Osteoblast (primary cell): ENCODE data around the gene EZH2. TPM values are rescaled to one million over a fixed set of nuclear protein-coding genes. Genes with fewer than 3 reads are reported as not detected.

Experiments
- DNase-seq: peaks from one replicate; pipeline ENCODE4 v3.0.0; 2011; ENCODE audit warnings: low spot score, mixed read lengths; ENCODE audit not compliant: insufficient read length; ENCODE audit errors: missing footprints
- H2AFZ ChIP-seq: 2 replicates; pipeline ENCODE4 v1.6.0; 2011; ENCODE audit warnings: mild to moderate bottlenecking, low read length
- H3K27ac ChIP-seq: 2 replicates; pipeline ENCODE4 v1.5.1; 2011; ENCODE audit warnings: mild to moderate bottlenecking, low read depth, low read length, moderate library complexity
- H3K27me3 ChIP-seq: 2 replicates; pipeline ENCODE4 v1.6.0; 2012; ENCODE audit warnings: mild to moderate bottlenecking, control low read depth, inconsistent platforms, low read length, moderate library complexity; ENCODE audit not compliant: insufficient read depth
- H3K36me3 ChIP-seq: 2 replicates; pipeline ENCODE4 v1.5.1; 2011; ENCODE audit warnings: mild to moderate bottlenecking, low read length, control low read depth, moderate library complexity; ENCODE audit not compliant: insufficient read depth
- H3K4me1 ChIP-seq: 2 replicates; pipeline ENCODE4 v1.5.1; 2011; ENCODE audit warnings: mild to moderate bottlenecking, low read length, control low read depth, moderate library complexity; ENCODE audit not compliant: insufficient read depth
- H3K4me2 ChIP-seq: 2 replicates; pipeline ENCODE4 v1.6.0; 2011; ENCODE audit warnings: mild to moderate bottlenecking, low read length; ENCODE audit not compliant: insufficient read depth
- H3K4me3 ChIP-seq: fragments of 200-600 bp; sonication (generic); 3 replicates; pipeline ENCODE4 v1.5.1; 2012; ENCODE audit warnings: mild to moderate bottlenecking, low read length, inconsistent platforms; ENCODE audit not compliant: insufficient read depth
- H3K79me2 ChIP-seq: 2 replicates; pipeline ENCODE4 v1.6.0; 2012; ENCODE audit warnings: mild to moderate bottlenecking, low read length, control low read depth, inconsistent platforms; ENCODE audit not compliant: insufficient read depth
- H3K9me3 ChIP-seq: 2 replicates; pipeline ENCODE4 v1.5.1; 2011; ENCODE audit warnings: low read depth, low read length, control low read depth
- H4K20me1 ChIP-seq: 2 replicates; pipeline ENCODE4 v1.6.0; 2012; ENCODE audit warnings: mild to moderate bottlenecking, low read length, control low read depth; ENCODE audit not compliant: insufficient read depth
- CTCF ChIP-seq: IDR thresholded peaks from 2 replicates; pipeline ENCODE4 v1.5.1; 2011; ENCODE audit warnings: mild to moderate bottlenecking, low read depth, low read length, moderate library complexity; ENCODE audit errors: extremely low read depth
- total RNA-seq: library from RNA; depleted of rRNA; stranded (reverse); fragments of >200 nt; gene quantifications from 2 replicates; pipeline ENCODE4 v1.2.3, GENCODE V29; 2012

EZH2 gene
- total RNA-seq, 1 donor = 7.6 TPM

GRCh38 chr7:148883266-148884048 lies 634 bp downstream of the EZH2 start:
- TF ChIP-seq CTCF = no peak
- Histone ChIP-seq H3K4me1 (peaks cover 14% of the 10 kb centered on the region), H4K20me1 (no peaks in the 10 kb centered on the region), H3K4me3 (peak overlapping the region; percentile 96), H3K79me2 (peaks cover 53% of the 10 kb centered on the region), H3K27me3 (no peaks in the 10 kb centered on the region), H3K27ac (peak overlapping the region; percentile 65), H3K4me2 (peak overlapping the region; percentile 99), H2AFZ (peak overlapping the region; percentile 90), H3K9me3 (no peaks in the 10 kb centered on the region), H3K36me3 (no peaks in the 10 kb centered on the region)
- peak; percentile 87 for DNase-seq

GRCh38 chr7:148882841-148883265 lies 1.2 kb downstream of the EZH2 start:
- Histone ChIP-seq H2AFZ (peak overlapping the region; percentile 90), H3K4me1 (peaks cover 14% of the 10 kb centered on the region), H3K9me3 (no peaks in the 10 kb centered on the region), H3K4me3 (peak overlapping the region; percentile 96), H3K79me2 (peaks cover 59% of the 10 kb centered on the region), H4K20me1 (no peaks in the 10 kb centered on the region), H3K4me2 (peak overlapping the region; percentile 99), H3K36me3 (no peaks in the 10 kb centered on the region), H3K27me3 (no peaks in the 10 kb centered on the region), H3K27ac (peak overlapping the region; percentile 65)
- peak; percentile 52 for DNase-seq
- TF ChIP-seq CTCF = no peak

GRCh38 chr7:148882192-148882591 lies 1.9 kb downstream of the EZH2 start:
- H3K79me2 ChIP-seq = peaks cover 66% of the 10 kb centered on the region
- no peaks in the 10 kb centered on the region for H3K27me3 ChIP-seq
- H3K4me3 ChIP-seq = no peak overlapping the region
- no peaks in the 10 kb centered on the region for H3K36me3 ChIP-seq
- H2AFZ ChIP-seq = peak overlapping the region; percentile 90
- H4K20me1 ChIP-seq = no peaks in the 10 kb centered on the region
- TF ChIP-seq CTCF = no peak
- no peaks in the 10 kb centered on the region for H3K9me3 ChIP-seq
- no peak overlapping the region for H3K27ac ChIP-seq
- peak overlapping the region; percentile 99 for H3K4me2 ChIP-seq
- peaks cover 14% of the 10 kb centered on the region for H3K4me1 ChIP-seq
- DNase-seq = no peak

- DNase-seq = no peak
- no peak overlapping the region for H3K4me3 ChIP-seq
- H3K27ac ChIP-seq = no peak overlapping the region
- no peaks in the 10 kb centered on the region for H3K27me3 ChIP-seq
- no peak overlapping the region for H3K4me2 ChIP-seq
- H3K9me3 ChIP-seq = no peaks in the 10 kb centered on the region
- H2AFZ ChIP-seq = no peak overlapping the region
- H4K20me1 ChIP-seq = no peaks in the 10 kb centered on the region
- no peak for TF ChIP-seq CTCF
- H3K79me2 ChIP-seq = peaks cover 96% of the 10 kb centered on the region
- H3K36me3 ChIP-seq = no peaks in the 10 kb centered on the region
- peaks cover 14% of the 10 kb centered on the region for H3K4me1 ChIP-seq
Measured at GRCh38 chr7:148878317-148878716, 5.8 kb downstream of the EZH2 start.
